Measurements from ENCODE around the gene MAP3K12. TPM values are rescaled to one million over a fixed set of nuclear protein-coding genes. Genes with fewer than 3 reads are reported as not detected.
A peak's percentile ranks its signal among the peaks of the same experiment; 100 is the strongest.

The MAP3K12 gene
- total and polyA plus RNA-seq, 2 of the 8 experiments (the other 6 are each of a cell fraction or from before 2014, with no cell fraction given): 23.4 to 42.7 TPM

DNA sequence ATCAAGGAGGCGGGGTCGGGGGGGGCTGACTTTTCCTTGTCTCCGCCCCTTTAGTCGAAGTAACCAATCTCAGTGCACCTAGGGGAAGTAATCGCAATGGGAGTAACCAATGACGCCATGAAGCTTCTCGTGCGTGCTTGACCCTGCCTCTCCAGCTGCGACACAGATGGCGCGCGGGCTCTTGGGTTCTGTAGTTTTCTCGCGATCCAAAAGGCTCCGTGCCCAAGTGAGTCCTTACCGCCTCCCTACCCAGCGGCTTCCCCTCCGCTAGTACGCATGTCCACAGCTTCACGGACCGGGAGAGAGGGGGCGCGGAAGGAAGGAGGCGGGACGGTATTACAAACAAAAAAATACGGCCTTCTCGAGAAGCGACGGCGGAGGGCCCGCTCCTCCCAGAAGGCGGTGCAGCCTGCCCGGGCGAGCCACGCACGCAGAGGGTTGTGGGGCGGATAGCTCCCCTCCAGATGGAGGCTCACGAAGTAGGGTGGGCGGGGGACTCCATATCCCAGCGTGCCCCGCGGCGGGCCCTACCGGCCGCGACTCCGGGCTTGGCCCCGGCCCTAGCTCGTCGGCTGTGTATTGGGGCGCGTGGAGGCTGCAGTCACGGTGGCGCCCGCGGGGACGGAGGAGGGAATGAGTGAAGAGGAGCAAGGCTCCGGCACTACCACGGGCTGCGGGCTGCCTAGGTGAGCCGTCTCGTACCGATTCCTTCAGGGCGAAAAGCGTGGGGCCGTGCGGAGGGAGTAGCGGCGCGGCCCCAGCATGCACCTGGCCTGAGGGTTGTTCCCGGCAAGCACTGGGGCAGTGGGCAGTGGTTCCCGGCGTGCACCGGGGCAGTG lies 1.7 kb upstream of the MAP3K12 start, which contains the start of gene TARBP2 (continued):
- TF ChIP-seq KDM4A (IDR thresholded peaks at IDR 0.05; ENCODE audit: low read depth, low read length, severe bottlenecking) (peak; percentile 81), POLR2A (IDR thresholded peaks at IDR 0.05; ENCODE audit: control extremely low read depth in 1 of 2, low read depth in 2 of 2, low read length in 2 of 2) (peak; percentile 66 to 86), SP4 (IDR thresholded peaks at IDR 0.05; ENCODE audit: low read length) (peak; percentile 28; the same call in 1 of the 2 replicates), EP300 (IDR thresholded peaks at IDR 0.05; ENCODE audit: borderline replicate concordance in 1 of 2, low read depth in 2 of 2, low read length in 2 of 2) (0 out of 3 replicates have a peak, but pooled peaks of 1 of the 2 experiments have one; percentile 12), ASH2L (IDR thresholded peaks at IDR 0.05; ENCODE audit: low read length) (peak; percentile 90), PHF8 (conservative IDR thresholded peaks at IDR 0.05; ENCODE audit: low read depth, low read length) (peak; percentile 98), BRCA1 (IDR thresholded peaks at IDR 0.05; ENCODE audit: low read depth, low read length) (no peak), TAF1 (IDR thresholded peaks at IDR 0.05; ENCODE audit: low read depth, low read length) (peak; percentile 82), GTF2F1 (IDR thresholded peaks at IDR 0.05; ENCODE audit: borderline replicate concordance, low read depth, low read length) (no peak), TCF12 (IDR thresholded peaks at IDR 0.05; ENCODE audit: low read depth, low read length) (0 out of 2 replicates have a peak, but pooled peaks have one; percentile 28), KDM5A (IDR thresholded peaks at IDR 0.05; ENCODE audit: low read length) (no peak), NANOG (IDR thresholded peaks at IDR 0.05; ENCODE audit: insufficient read depth, low read depth, low read length, poor library complexity, severe bottlenecking) (no peak), SIN3A (conservative IDR thresholded peaks at IDR 0.05 in 1 of 2, IDR thresholded peaks at IDR 0.05 in 1 of 2; ENCODE audit: low read depth in 1 of 2, low read length in 2 of 2) (peak; percentile 44 to 75; a peak in 2 of 4 replicates), NRF1 (IDR thresholded peaks at IDR 0.05; ENCODE audit: low read depth, low read length) (no peak), TAF7 (optimal IDR thresholded peaks at IDR 0.05; ENCODE audit: borderline replicate concordance, low read depth, low read length) (peak; percentile 53), CEBPB (IDR thresholded peaks at IDR 0.05; ENCODE audit: low read depth, low read length) (no peak), RAD21 (IDR thresholded peaks at IDR 0.05 in 1 of 2, conservative IDR thresholded peaks at IDR 0.05 in 1 of 2; ENCODE audit: low read depth in 2 of 2, low read length in 2 of 2) (no peak), ZNF274 (IDR thresholded peaks at IDR 0.05; ENCODE audit: borderline replicate concordance, extremely low read depth, low read length) (no peak), RNF2 (IDR thresholded peaks at IDR 0.05; ENCODE audit: borderline replicate concordance, low read depth, low read length, missing control alignments, poor library complexity, severe bottlenecking) (no peak), POLR2AphosphoS5 (IDR thresholded peaks at IDR 0.05; ENCODE audit: low read depth, low read length) (peak; percentile 80)
- TF ChIP-seq, protein P1, sequence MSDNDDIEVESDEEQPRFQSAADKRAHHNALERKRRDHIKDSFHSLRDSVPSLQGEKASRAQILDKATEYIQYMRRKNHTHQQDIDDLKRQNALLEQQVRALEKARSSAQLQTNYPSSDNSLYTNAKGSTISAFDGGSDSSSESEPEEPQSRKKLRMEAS (IDR thresholded peaks at IDR 0.05): peak; percentile 77
